IPS-11a (cell line): ENCODE results near the gene PCDH15.

ENCODE experiments used
- H3K4me3 ChIP-seq: one replicate; pipeline ENCODE4 v1.5.1; 2013; ENCODE audit warnings: low read depth, low read length, control low read depth

The PCDH15 gene

DNA sequence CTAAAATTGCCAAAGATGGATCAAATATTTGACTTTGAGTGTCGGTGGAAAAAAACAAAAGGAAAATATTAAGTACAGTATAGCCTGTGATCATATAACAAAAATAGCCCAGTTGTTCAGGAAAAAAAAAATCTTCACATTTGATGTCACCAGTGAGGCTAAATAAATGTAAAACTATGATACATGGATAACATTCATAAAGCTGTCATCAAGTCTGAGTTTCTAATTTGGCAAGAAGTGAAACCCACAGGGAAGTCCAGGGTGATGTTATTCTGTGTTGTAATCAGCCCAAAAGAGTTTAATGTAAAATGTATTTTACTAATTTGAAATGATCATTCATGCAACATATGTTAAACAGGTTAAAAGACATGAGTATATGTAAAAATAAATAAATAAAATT, 908.0 kb downstream of the PCDH15 start:
- no peak overlapping the region for H3K4me3 ChIP-seq

DNA sequence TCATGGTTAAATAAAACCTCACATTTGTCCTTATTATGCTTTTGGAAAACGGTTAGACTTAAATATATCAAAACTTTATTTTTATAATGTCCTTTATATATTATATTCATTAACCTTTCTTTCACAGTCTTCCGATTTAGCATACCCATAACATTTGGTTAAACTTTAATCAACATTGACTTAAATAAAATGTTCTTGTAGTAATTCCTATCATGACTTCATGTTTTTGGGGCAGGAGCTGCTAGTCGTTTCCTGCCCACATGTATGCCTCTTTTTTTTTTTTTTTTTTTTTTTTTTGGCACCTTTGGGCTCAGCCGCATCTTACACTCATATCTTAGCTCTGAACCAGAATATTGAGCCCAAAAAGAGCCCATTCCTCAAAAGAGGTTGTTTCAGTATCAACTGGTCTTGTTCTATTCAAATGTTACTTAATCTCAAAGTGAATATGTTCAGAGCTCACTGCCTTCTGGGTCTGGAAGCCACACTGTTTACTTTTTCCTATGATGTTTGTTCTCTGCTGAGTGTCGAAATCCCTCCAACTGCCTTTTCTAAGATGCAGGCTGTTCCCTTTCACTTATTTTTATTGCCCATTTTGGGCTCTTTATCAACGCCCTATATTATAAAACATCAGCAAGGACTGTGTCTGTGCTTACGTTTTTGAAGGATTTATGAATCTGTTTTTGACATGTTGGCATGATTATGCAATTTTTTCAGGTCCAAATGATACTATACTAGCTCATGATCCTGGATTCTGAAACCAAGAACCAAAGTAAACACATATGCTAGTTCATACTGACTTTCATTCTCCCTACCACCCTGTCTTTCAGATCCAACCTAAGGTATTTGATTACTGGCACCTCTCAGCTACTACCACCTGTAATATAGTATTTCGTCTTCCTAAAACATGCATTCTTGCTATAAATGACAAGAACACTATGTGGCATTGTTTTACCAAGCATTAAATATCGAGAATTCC, 914.4 kb downstream of the PCDH15 start:
- H3K4me3 ChIP-seq: no peak overlapping the region

DNA sequence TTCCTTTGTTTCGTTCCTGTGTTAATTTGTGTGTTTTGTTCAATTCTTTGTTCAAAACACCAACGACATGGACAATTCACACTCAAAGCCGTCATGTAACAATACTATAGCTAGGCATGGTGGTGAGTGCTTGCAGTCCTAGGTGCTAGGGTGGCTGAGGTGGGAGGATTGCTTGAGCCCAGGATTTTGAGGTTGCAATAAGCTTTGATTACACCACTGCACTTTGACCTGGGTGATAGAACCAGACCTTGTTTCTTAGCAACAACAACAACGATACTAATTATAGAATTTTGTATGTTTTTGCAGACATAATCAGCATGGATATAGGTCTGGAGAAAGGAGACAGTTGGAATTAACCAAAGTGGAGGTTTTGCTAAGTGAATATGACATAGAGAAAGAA, 936.2 kb downstream of the PCDH15 start:
- no peak overlapping the region for H3K4me3 ChIP-seq

DNA sequence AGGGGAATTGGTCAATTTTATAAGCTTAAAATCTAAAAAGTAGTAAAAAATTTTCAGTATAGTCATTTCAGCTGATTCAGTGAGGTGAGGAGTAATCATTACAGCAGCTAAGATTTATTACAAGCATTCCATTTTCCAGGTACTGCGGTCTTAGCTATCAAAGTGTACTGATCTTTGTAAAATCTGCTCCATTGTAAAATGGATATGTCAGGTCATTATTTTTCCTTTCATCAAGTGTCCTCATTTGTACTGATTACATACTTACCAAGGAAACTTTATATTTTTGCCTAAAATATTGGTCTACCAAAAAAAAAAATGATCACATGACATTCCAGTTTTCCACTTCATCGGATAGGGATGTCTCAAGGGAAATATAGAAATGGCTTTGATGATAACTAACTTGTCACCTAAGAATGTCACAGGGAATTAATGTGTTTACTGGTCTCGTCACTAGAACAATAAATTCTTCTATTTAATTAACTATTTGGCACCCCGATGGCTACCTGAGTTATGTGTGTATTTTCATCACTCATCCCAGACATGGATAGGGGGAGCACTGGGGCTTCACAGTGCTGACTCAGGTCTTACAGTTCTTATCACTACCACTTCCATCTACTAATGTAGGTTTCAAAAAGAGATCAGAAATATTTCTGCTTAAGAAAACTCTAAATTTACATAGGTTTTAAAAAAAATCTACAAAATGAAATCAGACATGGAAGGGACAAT, 948.4 kb downstream of the PCDH15 start:
- no peak overlapping the region for H3K4me3 ChIP-seq

DNA sequence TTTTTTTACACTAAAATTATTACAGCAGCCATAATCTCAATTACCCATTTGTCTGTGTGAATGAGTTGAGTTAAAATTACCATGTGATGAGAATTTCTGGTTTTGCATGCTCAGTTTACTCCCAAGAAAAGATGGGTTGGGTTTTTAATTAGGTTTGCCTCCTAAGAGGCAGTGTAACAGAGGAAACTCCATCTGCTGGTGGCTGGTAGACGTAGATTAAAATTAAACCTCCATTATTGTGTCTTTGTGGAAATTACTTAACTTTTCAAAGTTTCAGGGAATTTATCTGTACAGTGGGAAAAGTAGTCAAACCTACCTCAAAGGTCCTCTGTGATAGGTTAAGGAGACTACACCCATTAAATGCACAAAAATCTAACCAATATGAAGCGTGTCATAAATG, 954.2 kb downstream of the PCDH15 start:
- no peak overlapping the region for H3K4me3 ChIP-seq

DNA sequence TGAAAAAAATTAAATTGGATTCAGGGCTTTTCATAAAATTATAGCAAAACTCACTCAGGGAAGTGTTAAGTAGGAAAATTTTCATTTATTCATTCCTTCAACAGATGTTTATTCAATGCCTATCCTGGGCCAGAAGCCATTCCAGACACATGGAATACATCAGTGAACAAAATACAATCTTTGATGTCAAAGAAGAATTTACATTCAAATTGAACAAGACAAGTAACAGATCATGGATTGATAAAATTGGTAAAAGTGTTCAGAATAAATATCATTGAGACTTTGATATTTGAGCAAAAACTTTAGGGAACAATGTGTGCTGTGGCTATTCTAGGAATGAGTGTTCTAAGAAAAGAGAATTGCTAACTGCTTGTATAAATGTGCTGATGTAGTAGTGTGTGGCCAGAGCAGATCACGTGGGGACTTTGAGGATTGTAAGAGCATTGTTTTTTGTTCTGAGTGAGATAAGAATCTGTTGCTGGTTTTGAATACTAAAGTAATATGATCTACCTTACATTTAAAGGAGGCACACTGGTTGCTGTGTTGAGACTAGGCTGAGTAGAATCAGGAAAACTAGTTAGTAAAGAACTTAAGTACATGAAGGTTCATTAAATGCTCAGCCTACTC, 957.2 kb downstream of the PCDH15 start:
- no peak overlapping the region for H3K4me3 ChIP-seq

DNA sequence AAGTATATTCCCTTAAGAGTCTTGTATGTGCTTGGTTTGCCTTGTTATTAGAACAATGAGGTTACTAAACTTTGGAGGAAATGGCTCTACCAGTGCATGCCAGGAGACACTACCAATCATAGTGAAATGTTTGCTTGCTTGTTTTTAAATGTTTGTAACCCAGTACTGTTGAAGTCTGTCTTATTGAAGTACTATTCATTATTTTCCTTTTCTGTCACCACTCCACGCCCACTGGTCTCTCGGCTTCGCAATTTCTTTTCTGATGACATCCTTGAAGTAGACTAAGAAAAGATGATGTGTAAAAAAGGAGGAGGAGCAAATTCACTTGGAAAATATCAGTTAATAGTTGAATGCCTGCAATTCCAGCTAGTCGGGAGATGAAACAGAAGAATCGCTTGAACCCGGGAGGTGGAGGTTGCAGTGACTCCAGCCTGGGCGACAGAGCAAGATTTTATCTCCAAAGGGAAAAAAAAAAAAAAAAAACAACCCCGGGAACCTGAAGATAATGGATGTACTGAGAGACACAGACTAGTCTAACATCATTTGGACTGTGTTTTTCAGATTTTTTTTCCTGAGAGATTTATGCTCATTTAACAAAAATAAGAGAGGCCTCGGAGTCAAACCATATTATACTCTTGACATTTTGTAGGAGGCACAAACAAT, 959.4 kb downstream of the PCDH15 start:
- no peak overlapping the region for H3K4me3 ChIP-seq

DNA sequence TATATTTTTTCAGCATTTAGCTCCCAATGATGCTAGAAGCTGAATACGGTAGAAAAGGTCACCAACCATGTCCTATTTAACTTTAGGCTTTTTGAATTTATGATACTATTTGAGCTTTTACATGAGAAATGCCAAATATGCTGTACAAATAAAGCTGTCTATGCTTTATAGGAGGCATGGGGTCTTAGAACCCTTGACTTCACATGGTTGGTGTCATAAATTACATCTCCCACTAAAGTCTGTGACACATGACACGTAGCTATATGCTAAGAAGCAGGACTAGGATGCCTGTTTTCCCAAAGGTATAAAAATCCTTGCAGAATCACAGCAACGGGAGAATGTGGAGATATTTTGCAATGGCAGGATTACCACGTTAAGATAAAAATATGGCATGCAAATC, 960.4 kb downstream of the PCDH15 start:
- no peak overlapping the region for H3K4me3 ChIP-seq

DNA sequence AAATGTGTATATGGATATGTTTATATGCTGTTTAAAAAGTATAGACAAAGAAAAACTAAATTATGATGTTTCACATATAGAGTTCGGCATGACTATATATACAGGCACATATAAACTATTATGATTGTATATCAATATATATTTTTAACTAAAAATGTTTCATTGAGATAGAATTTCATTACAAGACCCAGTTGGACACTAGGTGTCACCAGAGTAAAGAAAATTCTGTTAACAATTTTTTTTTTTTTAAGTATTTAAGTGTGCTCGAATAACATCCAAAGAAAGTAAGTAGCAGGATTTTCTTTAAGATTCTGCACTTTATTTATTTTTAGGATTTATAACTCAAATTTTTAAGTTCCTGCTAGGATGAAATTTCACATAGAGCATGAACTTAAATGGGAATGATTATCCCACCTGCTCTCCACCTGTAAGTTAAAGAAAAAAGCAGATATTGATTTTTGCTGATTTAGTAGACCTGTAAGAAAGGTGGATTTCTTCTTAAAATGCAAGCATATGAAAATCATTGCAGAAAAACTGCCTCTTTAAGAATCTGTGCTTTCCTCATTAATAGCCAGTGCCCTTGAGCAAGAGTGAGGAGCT, 961.5 kb downstream of the PCDH15 start:
- no peak overlapping the region for H3K4me3 ChIP-seq

DNA sequence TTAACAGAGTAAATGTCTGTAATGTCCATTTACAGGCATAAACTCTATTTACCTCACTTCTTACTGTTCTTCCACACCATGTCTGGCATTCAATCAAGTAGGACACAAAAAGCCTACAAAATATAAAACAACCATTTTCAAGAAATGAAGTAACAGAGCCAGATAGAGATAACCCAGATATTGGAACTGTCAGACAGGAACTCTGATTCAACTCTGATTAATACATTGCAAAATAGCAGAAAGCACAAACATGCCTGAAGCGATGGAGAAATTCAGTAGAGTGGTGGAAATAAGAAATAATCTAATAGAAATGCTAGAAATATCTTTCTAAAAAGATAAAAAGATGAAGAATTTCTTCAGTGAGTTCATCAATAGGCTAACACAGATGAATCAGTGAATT, 964.4 kb downstream of the PCDH15 start:
- no peak overlapping the region for H3K4me3 ChIP-seq

DNA sequence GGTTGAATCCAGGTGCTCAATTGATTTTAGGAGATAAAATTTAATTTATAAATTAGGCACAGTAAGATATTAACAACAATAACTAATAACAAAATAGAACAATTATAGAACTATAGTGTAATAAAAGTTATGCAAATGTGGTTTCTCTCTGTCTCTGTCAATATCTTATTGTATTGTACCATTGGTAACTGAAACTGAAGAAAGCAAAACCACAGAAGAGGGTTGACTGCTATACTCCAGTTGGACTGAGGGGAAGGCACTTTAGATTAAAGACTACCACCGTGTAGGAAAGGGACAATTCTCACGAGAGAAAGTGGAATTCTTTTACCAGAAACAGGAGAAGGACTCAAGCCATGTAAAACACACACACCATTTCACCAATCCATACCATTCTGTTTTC, 967.1 kb downstream of the PCDH15 start:
- no peak overlapping the region for H3K4me3 ChIP-seq

DNA sequence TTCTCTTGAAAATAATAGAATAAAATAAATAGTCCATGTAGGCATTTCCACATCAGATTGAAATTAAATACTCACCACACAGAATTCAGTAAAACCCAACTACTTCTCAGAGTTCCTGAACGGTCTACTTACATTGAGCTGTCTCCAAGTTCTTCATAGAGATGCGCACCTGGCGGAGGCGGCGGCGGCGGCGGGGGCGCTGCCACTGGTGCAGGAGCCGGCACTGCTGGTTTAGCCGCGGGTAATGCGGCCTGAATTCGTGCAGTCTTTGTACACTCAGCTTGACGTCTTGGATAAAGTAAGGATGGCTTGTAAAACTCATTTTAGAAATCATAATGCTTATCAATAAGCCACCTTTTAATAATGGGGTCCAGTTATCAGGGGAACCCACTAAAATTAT, 973.8 kb downstream of the PCDH15 start:
- H3K4me3 ChIP-seq: no peak overlapping the region

DNA sequence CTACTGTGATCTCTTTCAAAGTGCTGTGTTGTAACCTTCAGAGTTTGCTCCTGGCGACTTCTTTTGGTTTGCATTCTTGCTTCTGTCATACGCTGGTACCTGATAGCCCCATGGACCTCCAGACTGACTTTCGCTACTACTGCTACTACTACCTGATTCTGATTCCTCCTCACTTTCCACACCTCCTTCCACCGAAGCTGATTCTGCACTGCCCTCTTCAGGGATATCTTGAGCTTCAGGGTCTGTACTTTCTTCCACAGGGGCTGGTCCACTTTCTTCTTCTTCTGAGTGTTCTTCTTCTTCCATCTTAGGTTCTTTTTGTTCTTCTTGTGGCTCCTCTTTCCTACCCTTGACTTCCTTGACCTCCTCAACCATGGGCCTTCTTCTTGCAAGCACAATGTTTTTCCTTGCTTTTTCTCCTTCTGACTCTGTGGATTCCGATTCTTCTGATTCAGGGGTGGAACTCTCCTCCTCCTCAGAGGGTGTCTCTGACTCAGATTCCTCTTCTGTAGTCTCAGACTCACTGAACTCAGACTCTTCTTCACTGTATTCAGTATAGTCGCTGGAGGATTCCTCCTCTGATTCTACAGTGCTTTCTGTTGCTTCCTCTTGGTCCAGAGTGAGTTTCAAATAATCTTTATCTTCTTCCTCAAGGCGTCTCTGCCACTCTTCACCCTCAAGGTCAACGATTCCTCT, 992.2 kb downstream of the PCDH15 start:
- H3K4me3 ChIP-seq: no peak overlapping the region

DNA sequence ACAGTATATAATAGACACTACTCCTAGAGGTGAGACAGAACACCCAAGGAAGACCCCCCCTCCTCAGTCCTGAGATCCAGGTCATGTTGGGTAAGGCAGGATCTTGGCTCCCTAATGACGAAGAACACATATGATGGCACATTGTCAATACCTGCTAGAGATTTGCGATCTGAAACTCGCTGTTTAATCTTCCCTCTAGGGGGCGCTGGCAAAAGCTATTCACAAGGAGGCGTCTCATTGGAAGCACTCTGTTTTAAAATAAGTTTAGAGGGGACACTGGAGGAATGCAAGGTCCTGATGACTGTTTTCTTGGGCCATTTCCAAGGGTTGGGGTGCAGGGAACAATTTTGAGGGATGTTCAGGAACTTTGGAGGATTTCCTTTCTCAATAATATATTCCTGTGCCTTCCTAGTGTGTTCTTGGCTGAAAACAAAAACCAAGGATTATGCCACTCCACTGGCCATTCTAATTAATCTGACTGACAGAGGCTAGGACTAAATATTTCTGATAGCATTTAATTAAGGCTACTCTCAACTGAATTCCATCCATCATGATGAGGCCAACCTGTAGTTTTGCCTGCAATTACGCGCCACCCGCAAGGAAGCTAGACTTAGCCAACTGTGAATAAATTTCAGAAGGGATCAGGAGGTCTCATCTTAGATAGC, 1014.7 kb downstream of the PCDH15 start:
- H3K4me3 ChIP-seq: no peak overlapping the region

DNA sequence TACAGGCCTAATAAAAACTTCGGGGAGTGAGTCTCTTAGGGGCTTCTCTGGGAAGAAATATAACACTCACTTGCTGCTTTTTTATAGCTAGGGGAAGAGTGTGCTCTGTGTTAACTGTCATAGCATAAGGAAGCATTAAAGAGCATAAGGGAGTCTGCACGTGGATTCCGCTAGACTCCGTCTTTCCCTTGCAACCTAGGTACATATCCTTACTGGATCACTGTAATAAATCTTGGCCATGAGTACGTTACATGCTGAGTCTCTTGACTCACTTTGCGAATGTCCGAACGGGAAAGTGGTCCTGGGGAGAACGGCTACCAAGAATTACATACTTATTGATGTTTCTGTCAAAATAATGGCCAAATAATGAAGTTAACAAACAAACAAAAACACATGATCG, 1029.3 kb downstream of the PCDH15 start:
- no peak overlapping the region for H3K4me3 ChIP-seq

DNA sequence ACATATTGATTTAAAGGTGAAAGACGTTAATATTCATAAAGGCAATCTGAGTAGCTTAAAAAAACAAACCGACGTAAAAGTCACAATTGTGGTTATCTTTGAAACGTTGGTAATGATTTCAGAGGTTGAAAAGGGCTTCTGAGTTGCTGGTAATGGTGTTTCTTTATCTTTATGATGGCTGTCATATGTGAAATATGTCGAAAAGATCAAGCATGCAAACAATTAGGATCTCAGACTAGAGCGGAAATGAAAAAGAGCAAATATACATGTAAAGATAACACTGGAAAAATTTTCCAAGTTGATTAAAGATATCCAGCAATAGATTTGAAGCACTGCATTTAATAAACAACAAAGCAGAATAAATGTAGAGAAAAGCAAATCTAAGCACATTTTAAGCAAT, 1030.1 kb downstream of the PCDH15 start:
- no peak overlapping the region for H3K4me3 ChIP-seq

DNA sequence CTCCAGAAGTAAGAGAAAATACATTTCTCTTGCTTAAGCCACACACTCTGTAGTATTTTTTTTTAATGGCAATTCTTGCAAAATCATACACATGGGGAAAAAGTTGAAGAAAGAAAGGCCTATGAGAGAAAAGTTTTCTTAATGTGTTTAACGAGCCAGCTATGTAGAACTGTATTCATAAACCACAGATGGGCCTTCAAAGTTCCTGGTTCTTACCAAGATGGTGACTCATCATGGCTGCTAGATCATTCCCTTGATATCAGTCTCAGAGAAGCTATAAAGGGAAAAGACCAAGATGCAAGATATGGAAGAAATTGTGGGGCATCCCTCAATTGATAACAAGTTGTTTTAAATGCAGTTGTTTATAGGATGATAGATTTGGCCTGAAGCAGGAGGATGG, 1035.7 kb downstream of the PCDH15 start:
- H3K4me3 ChIP-seq: no peak overlapping the region

DNA sequence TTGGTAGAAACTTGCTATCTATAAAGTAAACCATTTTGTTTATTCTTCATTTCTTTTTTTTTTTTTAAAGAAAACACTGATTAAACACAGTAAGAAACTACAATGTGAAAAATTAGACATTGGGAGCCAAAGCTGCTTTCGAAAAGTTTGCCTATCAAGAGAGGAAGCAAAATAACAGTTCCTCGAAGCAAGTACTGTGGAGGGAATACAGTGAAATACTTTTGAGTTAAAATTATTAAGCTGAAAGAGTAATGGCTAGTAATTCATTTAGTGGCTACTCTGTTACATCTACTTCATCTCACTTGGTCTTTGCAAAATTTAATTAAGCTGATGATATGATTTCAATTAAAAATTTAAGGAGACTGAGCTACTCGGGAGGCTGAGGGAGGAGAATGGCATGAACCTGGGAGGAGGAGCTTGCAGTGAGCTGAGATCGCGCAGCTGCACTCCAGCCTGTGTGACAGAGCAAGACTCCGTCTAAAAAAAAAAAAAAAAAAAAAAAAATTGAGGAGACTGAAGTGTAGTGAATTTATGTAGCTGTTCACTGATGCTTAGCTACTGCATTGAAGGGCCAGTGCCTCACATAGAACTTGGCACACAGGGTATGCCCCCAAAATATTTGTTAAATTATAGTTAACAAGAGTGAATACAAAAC, 1046.3 kb downstream of the PCDH15 start:
- no peak overlapping the region for H3K4me3 ChIP-seq
